GM12878 (cell line): ENCODE measurements around the gene KRT75. TPM values are rescaled to one million over a fixed set of nuclear protein-coding genes. Genes with fewer than 3 reads are reported as not detected.

Experiments used
- ATAC-seq: fragments of 200-7000 bp; cut with Tn5 transposase; 3 replicates; pipeline ENCODE4 v1.9.1; 2020; ENCODE audit warnings: mild to moderate bottlenecking, moderate library complexity
- BruUV-seq: library from RNA; stranded (reverse); fragments of 400-500 nt; replicated peaks from 2 replicates; lab custom pipeline; 2021; lab: Mats Ljungman, UMichigan
- CTCF ChIA-PET: fragments of 300-600 bp; sonication (Branson Sonifier 250); formaldehyde crosslinking; extraction: SDS; loops from one replicate; lab custom pipeline; 2021; ENCODE audit warnings: inconsistent platforms; lab: Yijun Ruan, JAX
- POLR2A ChIA-PET: fragments of 350-600 bp; formaldehyde crosslinking; extraction: SDS; loops from one replicate; lab custom pipeline; 2021; ENCODE audit warnings: inconsistent platforms; lab: Charles Lee
- RAD21 ChIA-PET: fragments of 300-600 bp; sonication (Branson Sonifier 250); formaldehyde crosslinking; loops from one replicate; lab custom pipeline; 2023; ENCODE audit warnings: antibody characterized with exemption; ENCODE audit not compliant: unreplicated experiment; lab: Charles Lee
- SMC1A ChIA-PET: fragments of 300-600 bp; sonication (Branson Sonifier 250); formaldehyde crosslinking; loops from one replicate; lab custom pipeline; 2023; ENCODE audit not compliant: unreplicated experiment, uncharacterized antibody; lab: Charles Lee
- DNase-seq: peaks from one replicate; pipeline ENCODE4 v3.0.0-alpha.2; 2011; ENCODE audit warnings: low read depth, low spot score
- FAIRE-seq: peaks from 3 replicates; lab custom pipeline; 2011; peaks lifted over from hg19 to GRCh38; lab: Jason Lieb, UNC
- H2AFZ ChIP-seq: 2 replicates; pipeline ENCODE4 v1.6.0; 2011; ENCODE audit warnings: low read depth, low read length, control low read depth; ENCODE audit not compliant: control insufficient read depth
- H3K27ac ChIP-seq: 2 replicates; pipeline ENCODE4 v1.5.1; 2011; ENCODE audit warnings: control low read depth; ENCODE audit not compliant: control insufficient read depth, insufficient read depth
- H3K27me3 ChIP-seq, 2 experiments: replicated peaks in 1 of 2; 2 replicates each; pipeline versions ENCODE4 v1.6.0 to v1.6.1; 2011; ENCODE audit warnings: low read length in 1 of 2; ENCODE audit not compliant: control insufficient read depth in 2 of 2, insufficient read depth in 2 of 2
- H3K36me3 ChIP-seq, 2 experiments: 2 replicates each; pipeline ENCODE4 v1.5.1; 2011; ENCODE audit warnings: low read length in 1 of 2; ENCODE audit not compliant: control insufficient read depth in 2 of 2, insufficient read depth in 2 of 2
- H3K4me1 ChIP-seq: 2 replicates; pipeline ENCODE4 v1.6.1; 2011; ENCODE audit warnings: mild to moderate bottlenecking, low read length, moderate library complexity, mixed read lengths; ENCODE audit not compliant: control insufficient read depth, insufficient read depth
- H3K4me2 ChIP-seq: 2 replicates; pipeline ENCODE4 v1.6.0; 2011; ENCODE audit warnings: control low read depth; ENCODE audit not compliant: control insufficient read depth, insufficient read depth
- H3K4me3 ChIP-seq: fragments of 200-600 bp; sonication (generic); 2 replicates; pipeline ENCODE4 v1.5.1; 2016
- H3K79me2 ChIP-seq: 2 replicates; pipeline ENCODE4 v1.6.0; 2011; ENCODE audit warnings: low read length; ENCODE audit not compliant: control insufficient read depth, insufficient read depth
- H3K9ac ChIP-seq: 2 replicates; pipeline ENCODE4 v1.8.0; 2011; ENCODE audit warnings: low read length, control low read depth, mixed read lengths; ENCODE audit not compliant: control insufficient read depth, insufficient read depth
- H3K9me3 ChIP-seq: replicated peaks from 3 replicates; pipeline ENCODE4 v1.5.1; 2011; ENCODE audit warnings: mild to moderate bottlenecking, low read length; ENCODE audit not compliant: control insufficient read depth, insufficient read depth
- H4K20me1 ChIP-seq: 2 replicates; pipeline ENCODE4 v1.6.0; 2011; ENCODE audit not compliant: control insufficient read depth, insufficient read depth
- NR2C1 ChIP-seq: fragments of 450-650 bp; IDR thresholded peaks from 2 replicates; pipeline ENCODE4 v1.6.1; 2017; ENCODE audit warnings: antibody characterized with exemption, mild to moderate bottlenecking, moderate library complexity
- PAX8 ChIP-seq: fragments of 450-650 bp; IDR thresholded peaks from 2 replicates; pipeline ENCODE4 v1.6.1; 2017; ENCODE audit warnings: mild to moderate bottlenecking, moderate library complexity
- RBBP5 ChIP-seq: fragments of 200-600 bp; sonication (generic); conservative IDR thresholded peaks from 2 replicates; pipeline ENCODE4 v1.6.1; 2016
- SPI1 ChIP-seq: IDR thresholded peaks from 2 replicates; pipeline ENCODE4 v1.6.1; 2011; ENCODE audit warnings: low read depth, mild to moderate bottlenecking, low read length, moderate library complexity, borderline replicate concordance; ENCODE audit not compliant: insufficient read depth
- ZNF207 ChIP-seq: fragments of 450-650 bp; IDR thresholded peaks from 2 replicates; pipeline ENCODE4 v1.6.1; 2014; ENCODE audit warnings: antibody characterized with exemption, mild to moderate bottlenecking, borderline replicate concordance
- WGBS: methylation state at CpG from one replicate; pipeline ENCODE4 v1.1.6; 2016; ENCODE audit warnings: low lambda C conversion rate; ENCODE audit not compliant: insufficient replicate concordance, insufficient coverage; ENCODE audit errors: missing lambda C conversion rate; 5-methylcytosine and 5-hydroxymethylcytosine counted together
- in situ Hi-C: fragments of 300-500 bp; cut with MboI; formaldehyde crosslinking; loops from 9 replicates; pipeline ENCODE4 v1.14.3; 2018; ENCODE audit warnings: mixed read lengths
- intact Hi-C: fragments of 100-400 bp; cut with micrococcal nuclease; formaldehyde crosslinking; loops from one replicate; pipeline ENCODE4 v1.14.2; 2022; ENCODE audit not compliant: unreplicated experiment
- polyA plus RNA-seq, 11 experiments: library from polyadenylated mRNA; depleted of rRNA in 4 of 11; unstranded in 6 of 11; stranded (reverse) in 5 of 11; fragments of >200 nt; fragmentation: Nextera tagmentation in 4 of 11; fragmentation: Illumina TruSeq in 1 of 11; extraction: Ambion mirVana in 4 of 11; extraction: Trizol in 1 of 11; gene quantifications; 1 replicate in 1 of 11; 2 replicates in 10 of 11; pipeline versions ENCODE4 v1.2.1 to v1.2.3, GENCODE V29; 2011 to 2016; ENCODE audit warnings: inconsistent platforms in 2 of 11, missing spikeins in 2 of 11, low read depth in 1 of 11
- total RNA-seq, 4 experiments: library from RNA; depleted of rRNA in 3 of 4; stranded (reverse); fragments of >200 nt in 3 of 4; fragmentation: Illumina TruSeq in 1 of 4; extraction: Trizol in 1 of 4; gene quantifications; 2 replicates each; pipeline versions ENCODE4 v1.2.1 to v1.2.3, GENCODE V29; 2013 to 2021
- TF ChIP-seq, protein P1 (sequence below): IDR thresholded peaks from 2 replicates; pipeline ENCODE4 v1.6.1; 2012; ENCODE audit warnings: improper control_type of control experiment, low read depth, low read length; ENCODE audit not compliant: insufficient replicate concordance

Gene KRT75
- total and polyA plus RNA-seq, 10 of the 15 experiments (the other 5 are each of a cell fraction or from before 2014, with no cell fraction given): not detected

DNA sequence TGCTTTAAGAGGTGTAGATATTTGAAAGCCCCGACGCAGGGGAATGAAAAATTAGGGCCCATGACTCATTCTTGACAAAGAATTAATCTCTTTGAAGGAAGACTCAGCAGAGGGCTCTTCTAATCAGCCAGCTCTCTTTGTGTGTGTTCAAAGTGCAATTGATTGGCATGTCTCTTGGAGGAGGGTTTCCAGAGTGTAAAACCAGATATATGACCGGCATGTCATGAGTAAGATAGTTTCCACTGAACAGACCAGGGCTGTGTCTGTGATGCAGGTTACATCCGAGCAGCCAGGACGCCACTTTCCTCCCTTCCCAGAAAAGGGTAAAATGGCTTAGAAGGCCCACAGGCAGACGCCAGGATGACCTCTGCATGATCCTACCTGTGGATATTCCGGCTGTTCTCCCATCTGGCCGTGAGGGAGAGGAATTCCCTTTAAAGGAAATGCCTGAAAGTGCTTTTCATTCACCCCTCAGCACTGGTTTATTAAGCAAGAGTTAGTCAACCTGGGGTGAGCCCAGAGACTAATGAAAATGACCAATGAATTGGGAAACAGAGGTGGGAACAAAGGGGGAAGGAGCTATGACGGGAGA lies 7.2 kb upstream of the KRT75 start:
- ATAC-seq (no peak), FAIRE-seq (no peak), DNase-seq (no peak)
- Histone ChIP-seq H3K9me3 (no peaks in the 10 kb centered on the region), H3K4me2 (no peak overlapping the region), H3K9ac (no peak overlapping the region), H3K36me3 (no peaks in the 10 kb centered on the region), H3K79me2 (no peaks in the 10 kb centered on the region), H2AFZ (no peak overlapping the region), H3K4me3 (no peak overlapping the region), H3K27ac (no peak overlapping the region), H3K27me3 (peaks cover 6 to 9% of the 10 kb centered on the region in 2 experiments), H3K4me1 (no peaks in the 10 kb centered on the region), H4K20me1 (no peaks in the 10 kb centered on the region)
- TF ChIP-seq ZNF207: no peak
- no peak for TF ChIP-seq RBBP5
- no peak for TF ChIP-seq PAX8
- ChIA-PET SMC1A (interaction anchor here (0.9 kb wide), 1 partner anchor 444 kb away, joined by 4 read pairs; no protein-coding TSS in a partner anchor), CTCF (no interaction called here), POLR2A (interaction anchor here (0.6 kb wide), 1 partner anchor 385 kb away, joined by 4 read pairs; no protein-coding TSS in a partner anchor), RAD21 (no interaction called here)
- intact Hi-C loops (no loop called here), in situ Hi-C loops (no loop called here)
- no TSS peak for BruUV-seq
- WGBS: 7% methylated on average over 9 of the region's 9 CpGs

DNA sequence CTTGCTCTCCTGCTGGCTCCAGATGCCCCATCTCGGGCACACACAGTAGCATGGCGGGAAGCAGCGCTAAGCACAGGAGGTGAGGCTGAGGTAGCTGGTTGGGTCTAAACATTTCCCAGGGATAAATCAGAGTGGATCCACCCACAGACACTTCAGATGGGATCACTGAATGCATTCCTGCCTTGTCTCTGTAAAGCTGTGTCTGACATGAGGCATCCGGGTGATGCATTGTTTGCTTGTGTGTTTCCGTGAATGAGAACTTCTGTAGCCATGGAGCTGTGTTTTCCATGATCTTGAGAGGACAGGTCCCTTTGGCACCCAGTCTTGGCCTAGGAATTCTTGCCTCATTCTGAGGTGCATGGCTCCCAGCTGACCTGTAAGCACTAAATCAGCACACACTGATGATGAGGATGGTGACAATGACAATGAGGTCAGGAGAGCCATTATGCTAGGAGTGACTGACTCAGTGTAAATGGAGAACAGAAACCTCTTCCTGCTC lies 6.7 kb upstream of the KRT75 start:
- no peak for DNase-seq
- Histone ChIP-seq H3K9me3 (no peaks in the 10 kb centered on the region), H2AFZ (no peak overlapping the region), H3K79me2 (no peaks in the 10 kb centered on the region), H3K27ac (no peak overlapping the region), H3K9ac (no peak overlapping the region), H3K36me3 (no peaks in the 10 kb centered on the region), H3K27me3 (peaks cover 6 to 9% of the 10 kb centered on the region in 2 experiments), H3K4me1 (no peaks in the 10 kb centered on the region), H4K20me1 (no peaks in the 10 kb centered on the region), H3K4me3 (no peak overlapping the region), H3K4me2 (no peak overlapping the region)
- ChIA-PET RAD21 (no interaction called here), CTCF (no interaction called here), POLR2A (no interaction called here), SMC1A (interaction anchor here (0.9 kb wide), 1 partner anchor 445 kb away, joined by 4 read pairs; no protein-coding TSS in a partner anchor)
- no peak for FAIRE-seq
- ATAC-seq: peak; percentile 34; the same call in 2 of the 3 replicates
- peak; percentile 30; the same call in 1 of the 2 replicates for TF ChIP-seq SPI1
- TF ChIP-seq NR2C1: no peak
- TF ChIP-seq, protein P1, sequence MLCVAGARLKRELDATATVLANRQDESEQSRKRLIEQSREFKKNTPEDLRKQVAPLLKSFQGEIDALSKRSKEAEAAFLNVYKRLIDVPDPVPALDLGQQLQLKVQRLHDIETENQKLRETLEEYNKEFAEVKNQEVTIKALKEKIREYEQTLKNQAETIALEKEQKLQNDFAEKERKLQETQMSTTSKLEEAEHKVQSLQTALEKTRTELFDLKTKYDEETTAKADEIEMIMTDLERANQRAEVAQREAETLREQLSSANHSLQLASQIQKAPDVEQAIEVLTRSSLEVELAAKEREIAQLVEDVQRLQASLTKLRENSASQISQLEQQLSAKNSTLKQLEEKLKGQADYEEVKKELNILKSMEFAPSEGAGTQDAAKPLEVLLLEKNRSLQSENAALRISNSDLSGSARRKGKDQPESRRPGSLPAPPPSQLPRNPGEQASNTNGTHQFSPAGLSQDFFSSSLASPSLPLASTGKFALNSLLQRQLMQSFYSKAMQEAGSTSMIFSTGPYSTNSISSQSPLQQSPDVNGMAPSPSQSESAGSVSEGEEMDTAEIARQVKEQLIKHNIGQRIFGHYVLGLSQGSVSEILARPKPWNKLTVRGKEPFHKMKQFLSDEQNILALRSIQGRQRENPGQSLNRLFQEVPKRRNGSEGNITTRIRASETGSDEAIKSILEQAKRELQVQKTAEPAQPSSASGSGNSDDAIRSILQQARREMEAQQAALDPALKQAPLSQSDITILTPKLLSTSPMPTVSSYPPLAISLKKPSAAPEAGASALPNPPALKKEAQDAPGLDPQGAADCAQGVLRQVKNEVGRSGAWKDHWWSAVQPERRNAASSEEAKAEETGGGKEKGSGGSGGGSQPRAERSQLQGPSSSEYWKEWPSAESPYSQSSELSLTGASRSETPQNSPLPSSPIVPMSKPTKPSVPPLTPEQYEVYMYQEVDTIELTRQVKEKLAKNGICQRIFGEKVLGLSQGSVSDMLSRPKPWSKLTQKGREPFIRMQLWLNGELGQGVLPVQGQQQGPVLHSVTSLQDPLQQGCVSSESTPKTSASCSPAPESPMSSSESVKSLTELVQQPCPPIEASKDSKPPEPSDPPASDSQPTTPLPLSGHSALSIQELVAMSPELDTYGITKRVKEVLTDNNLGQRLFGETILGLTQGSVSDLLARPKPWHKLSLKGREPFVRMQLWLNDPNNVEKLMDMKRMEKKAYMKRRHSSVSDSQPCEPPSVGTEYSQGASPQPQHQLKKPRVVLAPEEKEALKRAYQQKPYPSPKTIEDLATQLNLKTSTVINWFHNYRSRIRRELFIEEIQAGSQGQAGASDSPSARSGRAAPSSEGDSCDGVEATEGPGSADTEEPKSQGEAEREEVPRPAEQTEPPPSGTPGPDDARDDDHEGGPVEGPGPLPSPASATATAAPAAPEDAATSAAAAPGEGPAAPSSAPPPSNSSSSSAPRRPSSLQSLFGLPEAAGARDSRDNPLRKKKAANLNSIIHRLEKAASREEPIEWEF: no peak
- no TSS peak for BruUV-seq
- in situ Hi-C loops (no loop called here), intact Hi-C loops (no loop called here)
- whole genome bisulfite sequencing: 80% methylated on average over 5 of the region's 5 CpGs
